ENCODE results near the gene SLBP.

SLBP gene

DNA sequence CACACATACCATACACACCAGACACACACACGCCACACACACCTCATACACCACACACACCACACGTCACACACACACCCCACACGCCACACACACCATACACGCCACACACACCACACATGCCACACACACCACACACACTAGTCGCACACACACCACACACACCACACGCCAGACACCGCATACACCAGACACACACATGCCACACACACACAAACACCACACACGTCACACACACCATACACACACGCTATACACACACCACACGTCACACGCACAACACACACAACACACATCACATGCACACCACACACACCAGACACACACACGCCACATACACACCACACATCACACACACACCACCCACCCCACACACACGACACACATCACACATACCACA lies 60.0 kb downstream of the SLBP start:
- no peak for DNase-seq

DNA sequence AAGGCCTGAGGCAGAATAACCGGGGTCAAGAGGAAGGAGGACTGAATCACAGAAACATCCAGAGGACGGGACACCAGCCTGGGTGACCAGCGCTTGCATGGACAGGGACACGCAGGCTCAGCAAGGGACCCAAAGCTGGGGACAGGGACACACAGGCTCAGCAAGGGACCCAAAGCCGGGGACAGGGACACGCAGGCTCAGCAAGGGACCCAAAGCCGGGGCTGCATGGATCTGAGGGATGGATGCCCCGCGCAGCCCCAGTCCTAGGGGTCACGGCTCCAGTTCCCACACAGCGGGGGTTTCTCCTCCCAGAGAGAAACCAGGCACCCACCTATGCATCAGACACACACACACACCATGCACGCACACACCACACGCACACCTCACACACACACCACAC lies 60.5 kb downstream of the SLBP start:
- DNase-seq = no peak

DNA sequence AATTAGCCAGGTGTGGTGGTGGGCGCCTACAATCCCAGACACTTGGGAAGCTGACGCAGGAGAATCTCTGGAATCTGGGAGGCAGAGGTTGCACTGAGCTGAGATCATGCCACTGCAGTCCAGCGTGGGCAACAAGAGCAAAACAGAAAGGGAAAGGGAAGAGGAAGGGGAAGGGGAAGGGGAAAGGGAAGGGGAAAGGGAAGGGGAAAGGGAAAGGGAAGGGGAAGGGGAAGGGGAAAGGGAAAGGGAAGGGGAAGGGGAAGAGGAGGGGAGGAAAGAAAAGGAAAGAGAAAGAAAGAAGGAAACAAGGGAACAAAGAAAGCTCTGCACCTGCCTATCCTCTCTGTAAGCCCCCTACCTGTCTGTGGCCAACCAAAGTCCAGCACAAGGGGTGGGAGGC lies 63.2 kb downstream of the SLBP start:
- DNase-seq = no peak

DNA sequence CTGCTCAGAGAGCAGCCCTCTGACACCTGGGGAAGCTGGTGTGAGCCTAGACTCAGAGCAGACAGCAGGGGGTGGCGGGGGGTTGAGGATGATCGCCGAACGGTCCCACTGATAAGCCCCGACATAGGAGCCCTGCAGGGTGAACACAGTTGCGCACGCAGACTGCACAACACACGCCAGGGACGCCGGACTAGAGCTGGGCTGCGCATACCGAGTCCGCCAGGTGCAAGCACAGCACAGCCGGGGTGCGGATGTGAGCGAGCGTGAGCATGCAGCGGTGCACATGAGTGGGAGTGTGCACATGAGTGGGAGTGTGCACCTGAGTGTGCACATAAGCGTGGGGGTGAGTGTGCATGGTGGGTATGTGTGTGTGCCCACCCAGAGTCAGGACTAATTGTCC lies 64.7 kb downstream of the SLBP start:
- no peak for DNase-seq

DNA sequence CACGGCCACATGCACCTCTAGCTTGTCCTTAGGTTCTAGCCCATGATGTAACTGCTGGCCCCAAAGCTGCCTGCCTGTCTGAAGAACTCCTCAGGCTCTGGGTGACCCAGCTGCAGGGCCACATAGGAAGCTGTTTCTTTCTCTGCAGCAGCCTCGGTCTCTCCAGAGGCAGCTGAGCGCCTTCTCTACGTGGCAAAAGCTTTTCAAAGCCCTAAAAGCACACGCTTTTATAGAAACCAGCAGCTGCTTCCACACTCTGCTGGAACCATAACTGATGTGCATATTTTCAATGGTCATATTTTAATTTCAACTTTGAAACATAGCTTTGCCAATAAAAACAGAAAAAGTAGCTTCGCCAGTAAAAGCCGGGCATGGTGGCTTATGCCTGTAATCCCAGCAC lies 65.4 kb downstream of the SLBP start:
- DNase-seq = no peak

DNA sequence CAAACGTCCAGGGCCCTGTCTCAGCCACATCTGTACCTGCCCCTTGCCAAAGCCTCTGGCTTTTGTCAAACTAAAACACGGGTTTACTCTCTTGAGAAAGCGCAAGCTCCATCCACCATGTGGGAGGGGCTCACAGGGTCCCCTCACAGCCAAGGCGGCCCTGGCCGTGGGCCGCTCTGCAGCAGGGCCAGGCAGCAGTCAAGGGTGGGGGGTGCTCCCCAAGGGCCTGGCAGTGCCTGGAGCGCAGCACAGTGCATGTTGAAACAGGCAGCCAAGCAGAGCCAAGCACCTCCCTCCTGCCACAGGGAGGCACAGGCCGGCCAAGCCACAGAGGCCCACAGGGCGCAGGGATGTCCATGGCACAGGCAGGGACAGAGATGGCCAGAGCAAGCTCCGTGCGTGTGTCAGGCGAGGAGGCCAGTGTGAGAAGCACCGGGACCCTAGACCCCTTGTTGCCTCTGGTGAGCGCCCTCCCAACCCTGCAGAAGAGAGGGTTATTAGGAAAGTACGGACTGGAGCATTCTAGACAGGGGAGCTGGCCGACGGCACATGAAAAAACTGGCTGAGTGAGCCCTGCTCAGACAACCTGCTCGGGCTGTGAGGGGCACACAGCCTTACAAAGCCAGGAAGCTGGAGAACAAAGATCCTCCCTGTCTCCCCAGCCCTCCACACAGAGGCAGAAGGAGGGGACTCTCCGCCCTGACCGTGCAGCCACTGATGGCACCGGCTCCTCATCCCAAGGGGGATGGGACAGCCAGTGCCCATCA lies 67.0 kb downstream of the SLBP start:
- DNase-seq = no peak

DNA sequence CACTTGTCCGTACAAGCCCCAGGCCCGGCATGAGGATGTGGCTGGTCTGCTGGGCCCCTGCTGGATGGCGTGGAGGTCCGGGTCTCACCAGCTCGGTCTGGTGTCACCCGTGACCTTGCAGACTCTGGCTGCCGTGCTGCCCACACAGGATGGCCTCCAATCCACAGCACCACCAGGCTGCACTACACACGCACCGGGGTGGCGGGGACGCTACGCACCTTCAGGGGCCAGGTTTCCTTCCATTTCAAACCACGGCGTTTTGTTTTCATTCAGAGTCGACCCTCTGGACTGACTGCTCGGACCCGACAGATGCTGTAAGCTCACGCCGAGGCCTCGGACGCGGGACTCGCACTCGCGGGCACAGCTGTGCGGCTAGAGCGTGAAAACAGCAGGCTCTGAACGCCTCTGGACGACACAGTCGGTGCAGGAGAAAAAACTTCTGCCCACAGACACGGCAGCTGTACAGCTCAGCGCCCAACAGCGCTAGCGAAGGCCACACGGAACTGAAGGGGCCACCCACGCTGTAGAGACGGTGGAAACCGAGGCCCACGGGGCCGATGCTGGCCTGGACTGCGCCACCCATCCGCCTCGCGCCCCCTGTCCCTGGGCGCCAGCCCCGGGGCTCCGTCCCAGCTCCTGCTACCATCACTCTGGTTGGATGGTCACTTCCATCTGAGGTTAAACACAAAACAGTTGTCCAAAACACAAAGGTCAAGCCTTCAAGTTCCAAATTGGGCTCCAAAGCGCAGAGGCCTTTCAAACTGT lies 68.0 kb downstream of the SLBP start:
- no peak for DNase-seq
